Activated T-helper 2 cell treated with anti-CD3 and anti-CD28 coated beads, Interferon-gamma antibody, Interleukin-2, Interleukin-4, amounts not matched to agents 10 μg/mL and 5 μg/mL and 100 μg/mL, durations not matched to agents 14 hours and 24 hours and 36 hours (primary cell): ENCODE measurements around the gene KLK10. TPM values are rescaled to one million over a fixed set of nuclear protein-coding genes. Genes with fewer than 3 reads are reported as not detected.

Experiments
- DNase-seq: peaks from one replicate; pipeline ENCODE4 v3.0.0; 2021; ENCODE audit warnings: low spot score
- H3K27ac Mint-ChIP-seq: one replicate; pipeline ENCODE4 v1.8.0; 2021; ENCODE audit warnings: mixed read lengths
- H3K27me3 Mint-ChIP-seq: one replicate; pipeline ENCODE4 v1.8.0; 2021; ENCODE audit warnings: low read depth, mixed read lengths
- H3K36me3 Mint-ChIP-seq: one replicate; pipeline ENCODE4 v1.8.0; 2021; ENCODE audit warnings: low read depth, mixed read lengths
- H3K4me1 Mint-ChIP-seq: one replicate; pipeline ENCODE4 v1.8.0; 2021; ENCODE audit warnings: low read depth, mixed read lengths
- H3K4me3 Mint-ChIP-seq: one replicate; pipeline ENCODE4 v1.8.0; 2021; ENCODE audit warnings: low read depth, mild to moderate bottlenecking, moderate library complexity, mixed read lengths
- H3K9me3 Mint-ChIP-seq: one replicate; pipeline ENCODE4 v1.8.0; 2021; ENCODE audit warnings: mixed read lengths
- intact Hi-C: fragments of 100-400 bp; cut with micrococcal nuclease; formaldehyde crosslinking; loops from one replicate; pipeline ENCODE4 v1.15.1; 2023
- total RNA-seq: library from RNA; stranded (reverse); gene quantifications from 2 replicates; pipeline ENCODE4 v1.2.3, GENCODE V29; 2022

KLK10 gene
- total RNA-seq, 1 donor from 2014 or later = not detected

DNA sequence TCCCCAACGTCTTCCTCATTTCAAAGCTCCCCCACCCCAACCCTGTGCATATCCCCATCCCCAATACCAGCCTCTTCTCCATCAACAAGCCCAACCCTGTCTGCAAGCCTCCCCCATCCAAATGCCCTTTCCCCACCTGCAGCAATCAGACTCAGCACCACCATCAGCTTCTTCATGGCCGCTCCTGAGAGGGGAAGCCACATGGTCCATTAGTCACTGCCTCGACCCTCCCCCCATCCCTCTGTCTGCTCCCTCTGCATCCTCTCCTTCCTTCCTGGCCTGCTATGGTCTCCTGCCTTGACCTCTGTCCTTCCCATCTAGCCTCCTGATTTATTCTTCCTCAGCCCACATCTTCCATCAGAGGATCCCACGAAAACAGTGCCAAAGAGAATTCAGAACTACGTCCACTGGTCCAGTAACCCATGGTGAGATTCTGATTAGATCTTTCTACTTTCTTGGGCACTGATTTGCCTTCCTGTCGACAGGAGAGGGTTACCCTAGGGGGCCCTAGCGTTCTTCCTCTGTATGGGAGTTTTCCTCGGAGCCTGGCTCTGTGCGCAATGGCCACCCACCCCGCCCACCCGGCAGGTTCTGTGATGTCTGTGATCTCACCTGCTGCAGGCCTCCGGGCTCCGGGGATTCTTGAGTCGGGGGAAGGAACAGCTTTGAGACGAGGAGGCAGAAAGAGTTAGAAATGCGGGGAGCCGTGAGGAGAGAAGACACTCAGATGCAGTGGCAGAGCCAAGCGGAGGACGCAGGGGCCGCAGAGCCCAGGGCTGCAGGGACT, 51.4 kb downstream of the KLK10 start:
- no peak for DNase-seq
- H3K4me3 Mint-ChIP-seq = no peak overlapping the region
- no peaks in the 10 kb centered on the region for H3K36me3 Mint-ChIP-seq
- intact Hi-C loops = no loop called here
- no peaks in the 10 kb centered on the region for H3K4me1 Mint-ChIP-seq
- no peaks in the 10 kb centered on the region for H3K9me3 Mint-ChIP-seq
- peaks cover 4% of the 10 kb centered on the region for H3K27me3 Mint-ChIP-seq
- H3K27ac Mint-ChIP-seq = no peak overlapping the region

DNA sequence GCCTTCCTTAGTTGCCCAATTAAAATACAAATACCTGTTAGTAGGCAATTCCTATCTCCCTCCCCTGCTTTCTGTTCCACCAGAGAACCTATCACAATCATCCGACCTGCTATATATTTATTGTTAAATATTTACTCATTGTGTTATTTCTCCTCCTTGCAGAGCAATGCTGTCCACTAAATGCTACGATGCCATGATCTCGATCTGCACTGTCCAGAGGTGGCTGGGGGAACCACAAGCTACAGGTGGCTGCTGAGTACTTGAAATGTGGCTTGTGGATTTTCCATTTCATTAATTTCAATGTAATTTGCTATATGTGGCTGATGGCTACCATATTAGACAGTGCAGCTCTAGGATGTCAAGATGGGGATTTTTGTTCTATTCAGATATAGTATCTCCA, 55.2 kb downstream of the KLK10 start:
- Mint-ChIP-seq H3K27me3 (peaks cover 1% of the 10 kb centered on the region), H3K27ac (no peak overlapping the region), H3K4me3 (no peak overlapping the region), H3K4me1 (no peaks in the 10 kb centered on the region), H3K36me3 (no peaks in the 10 kb centered on the region), H3K9me3 (no peaks in the 10 kb centered on the region)
- intact Hi-C loops = no loop called here
- DNase-seq = no peak

DNA sequence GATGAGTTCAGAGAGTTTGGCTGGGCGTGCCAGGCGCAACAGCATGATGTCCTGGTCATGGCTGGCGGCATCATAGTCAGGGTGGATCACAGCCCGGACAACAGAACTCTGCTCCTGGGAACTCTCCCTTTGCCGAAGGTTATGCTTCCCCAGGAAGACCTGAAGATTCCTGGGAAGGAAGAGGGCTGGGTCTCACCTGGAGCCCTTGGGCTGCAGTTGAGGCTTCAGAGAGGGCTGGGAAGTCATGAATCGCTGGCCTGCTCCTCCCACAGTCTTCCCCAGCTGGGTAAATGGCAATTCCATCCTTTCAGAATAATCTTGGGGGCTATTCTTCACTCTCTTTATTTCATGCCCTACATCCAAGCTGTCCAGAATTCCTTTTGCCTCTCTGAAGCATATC, 56.1 kb downstream of the KLK10 start:
- no peaks in the 10 kb centered on the region for H3K36me3 Mint-ChIP-seq
- no peak overlapping the region for H3K4me3 Mint-ChIP-seq
- intact Hi-C loops = no loop called here
- no peak for DNase-seq
- H3K9me3 Mint-ChIP-seq = no peaks in the 10 kb centered on the region
- H3K4me1 Mint-ChIP-seq = no peaks in the 10 kb centered on the region
- no peak overlapping the region for H3K27ac Mint-ChIP-seq
- H3K27me3 Mint-ChIP-seq = peaks cover 1% of the 10 kb centered on the region

Other genes starting within 250 kb of the KLK10 start
- gene GPR32, start 249.2 kb downstream of the KLK10 start, total RNA-seq = not detected in 2 replicates
- not detected in 2 replicates for gene ACP4, start 229.3 kb downstream of the KLK10 start, total RNA-seq
- 3.0 and 3.5 TPM in 2 replicates for gene KLK1, start 195.9 kb downstream of the KLK10 start, total RNA-seq
- not detected in 2 replicates for gene KLK15, start 186.1 kb downstream of the KLK10 start, total RNA-seq
- gene KLK3, start 164.8 kb downstream of the KLK10 start, total RNA-seq = not detected in 2 replicates
- 0.44 TPM in 1 of 2 replicates, not detected in the other for gene KLK2, start 146.3 kb downstream of the KLK10 start, total RNA-seq
- gene KLK4, start 108.3 kb downstream of the KLK10 start, total RNA-seq = not detected in 2 replicates
- not detected in 2 replicates for gene KLK5, start 66.7 kb downstream of the KLK10 start, total RNA-seq
- not detected in 2 replicates for gene KLK6, start 50.1 kb downstream of the KLK10 start, total RNA-seq
- gene KLK7, start 35.8 kb downstream of the KLK10 start, total RNA-seq = not detected in 2 replicates
- not detected in 2 replicates for gene KLK8, start 18.1 kb downstream of the KLK10 start, total RNA-seq
- not detected in 2 replicates for gene KLK11, start 6.9 kb upstream of the KLK10 start, total RNA-seq
- not detected in 2 replicates for gene KLK12, start 15.3 kb upstream of the KLK10 start, total RNA-seq
- not detected in 2 replicates for gene KLK13, start 45.4 kb upstream of the KLK10 start, total RNA-seq
- gene KLK14, start 63.2 kb upstream of the KLK10 start, total RNA-seq = 0.44 and 0.52 TPM in 2 replicates
- gene CTU1, start 88.7 kb upstream of the KLK10 start, total RNA-seq = 9.7 and 11.0 TPM in 2 replicates
- gene SIGLEC9, start 105.2 kb upstream of the KLK10 start, total RNA-seq = 0.18 TPM in 1 of 2 replicates, not detected in the other
- gene SIGLEC7, start 122.6 kb upstream of the KLK10 start, total RNA-seq = not detected in 2 replicates
- gene CD33, start 205.4 kb upstream of the KLK10 start, total RNA-seq = 14.3 and 17.0 TPM in 2 replicates
- gene SIGLECL1, start 231.4 kb upstream of the KLK10 start, total RNA-seq = not detected in 2 replicates